OCI-LY7 (cell line): Measurements from ENCODE around the gene GIPC1.

Experiments used
- CTCF ChIP-seq: fragments of 200-600 bp; sonication (generic); conservative IDR thresholded peaks from 2 replicates; pipeline ENCODE4 v1.5.1; 2014; ENCODE audit warnings: mild to moderate bottlenecking, antibody characterized with exemption, low read length, moderate library complexity, mixed read lengths
- EZH2phosphoT487 ChIP-seq: fragments of 200-600 bp; sonication (generic); IDR thresholded peaks from 2 replicates; pipeline ENCODE4 v1.6.1; 2018; ENCODE audit warnings: low read depth, borderline replicate concordance, mild to moderate bottlenecking, mixed run types, antibody characterized with exemption, low read length, moderate library complexity, mixed read lengths

DNA sequence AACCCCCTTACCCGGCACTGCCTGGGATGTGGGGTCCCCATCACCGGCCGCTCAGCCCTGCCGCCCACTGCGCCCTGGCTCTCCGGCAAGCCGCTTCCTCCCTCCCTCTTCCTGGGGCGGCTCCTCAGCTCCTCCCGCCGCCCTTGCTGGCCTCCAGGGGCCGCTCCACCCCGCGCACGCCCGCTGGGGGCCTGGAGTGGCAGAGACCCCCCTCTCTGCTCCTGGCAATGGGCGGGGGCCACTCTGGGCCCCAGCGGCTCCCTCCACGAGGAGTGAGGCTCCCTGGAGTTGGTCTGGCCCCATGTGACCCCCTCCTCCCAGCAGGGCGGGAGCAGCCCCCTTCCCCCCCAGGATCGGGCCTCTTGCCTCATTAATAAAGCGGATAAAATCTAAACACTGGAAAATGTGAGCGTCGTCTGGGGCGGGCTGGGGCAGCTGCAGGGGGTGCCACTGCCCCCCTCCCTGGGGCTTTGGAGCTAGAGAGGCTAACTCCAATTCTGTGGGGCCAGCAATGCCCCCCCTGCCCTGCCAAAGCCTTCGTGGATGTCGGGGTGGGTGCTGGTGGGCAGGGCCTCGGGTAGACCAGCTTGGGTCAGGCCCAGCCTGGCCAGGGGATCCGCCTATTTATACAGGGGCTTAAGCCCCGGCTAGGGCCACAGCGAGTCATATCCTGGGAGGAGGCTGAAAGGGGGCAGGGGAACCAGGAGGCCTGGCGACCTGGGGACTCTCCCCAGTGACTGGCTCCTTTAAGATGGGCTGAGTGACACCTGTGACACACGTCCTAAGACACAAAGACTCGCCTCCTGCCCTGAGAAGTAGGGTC is 20.5 kb downstream of the GIPC1 start, which contains the start of gene PTGER1:
- TF ChIP-seq CTCF = peak; percentile 46; the same call in 1 of the 2 replicates
- TF ChIP-seq EZH2phosphoT487 = no peak
